ENCODE measurements around the gene NACC2. TPM values are rescaled to one million over a fixed set of nuclear protein-coding genes. Genes with fewer than 3 reads are reported as not detected.

NACC2 gene
- total RNA-seq, 2 donors from 2014 or later, result 69.2 to 79.7 TPM

DNA sequence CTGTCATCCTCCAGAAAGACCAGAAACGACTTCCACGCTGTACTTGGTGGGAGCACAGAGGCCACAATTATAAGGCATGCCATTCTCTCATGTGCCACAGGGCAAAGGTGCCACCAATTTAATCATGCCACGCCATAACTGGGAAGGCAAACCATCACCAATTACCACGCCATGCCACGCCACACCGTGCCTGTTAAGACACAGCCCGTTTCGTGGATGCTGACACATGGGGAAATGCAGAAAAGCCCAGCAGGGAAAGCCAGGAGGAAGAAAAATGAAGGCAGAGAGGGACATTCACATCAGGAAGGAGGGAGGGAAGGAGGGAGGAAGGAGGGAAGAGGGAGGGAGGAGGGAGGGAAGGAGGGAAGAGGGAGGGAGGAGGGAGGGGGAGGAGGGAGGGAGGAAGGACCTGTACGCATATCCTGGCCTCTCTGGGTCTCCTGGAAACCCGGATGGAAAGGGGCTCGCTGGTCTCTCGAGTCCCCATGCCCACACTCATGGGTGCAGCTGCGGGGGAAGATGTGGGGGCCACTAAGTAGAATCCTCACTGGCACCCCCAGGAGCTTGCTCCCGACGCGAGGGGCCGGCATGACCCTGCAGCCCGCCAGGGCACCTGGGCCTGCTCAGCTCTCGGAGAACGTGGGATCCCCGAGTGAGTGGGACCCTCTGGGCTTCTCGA lies 72.2 kb downstream of the NACC2 start:
- H3K27ac ChIP-seq, result no peak overlapping the region
- H3K4me1 ChIP-seq (ENCODE audit: control insufficient read depth in 1 of 2, low read depth in 2 of 2), result peaks cover 5 to 27% of the 10 kb centered on the region in 2 donors
- no peak overlapping the region for H3K4me3 ChIP-seq
- TF ChIP-seq, protein P1, sequence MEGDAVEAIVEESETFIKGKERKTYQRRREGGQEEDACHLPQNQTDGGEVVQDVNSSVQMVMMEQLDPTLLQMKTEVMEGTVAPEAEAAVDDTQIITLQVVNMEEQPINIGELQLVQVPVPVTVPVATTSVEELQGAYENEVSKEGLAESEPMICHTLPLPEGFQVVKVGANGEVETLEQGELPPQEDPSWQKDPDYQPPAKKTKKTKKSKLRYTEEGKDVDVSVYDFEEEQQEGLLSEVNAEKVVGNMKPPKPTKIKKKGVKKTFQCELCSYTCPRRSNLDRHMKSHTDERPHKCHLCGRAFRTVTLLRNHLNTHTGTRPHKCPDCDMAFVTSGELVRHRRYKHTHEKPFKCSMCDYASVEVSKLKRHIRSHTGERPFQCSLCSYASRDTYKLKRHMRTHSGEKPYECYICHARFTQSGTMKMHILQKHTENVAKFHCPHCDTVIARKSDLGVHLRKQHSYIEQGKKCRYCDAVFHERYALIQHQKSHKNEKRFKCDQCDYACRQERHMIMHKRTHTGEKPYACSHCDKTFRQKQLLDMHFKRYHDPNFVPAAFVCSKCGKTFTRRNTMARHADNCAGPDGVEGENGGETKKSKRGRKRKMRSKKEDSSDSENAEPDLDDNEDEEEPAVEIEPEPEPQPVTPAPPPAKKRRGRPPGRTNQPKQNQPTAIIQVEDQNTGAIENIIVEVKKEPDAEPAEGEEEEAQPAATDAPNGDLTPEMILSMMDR (IDR thresholded peaks at IDR 0.05), result no peak
- H3K27me3 ChIP-seq (replicated peaks; ENCODE audit: insufficient read depth), result no peaks in the 10 kb centered on the region
- H3K36me3 ChIP-seq, result no peaks in the 10 kb centered on the region
- no peak for ATAC-seq (ENCODE audit: insufficient number of reproducible peaks, low FRiP score, low read depth)
- no peaks in the 10 kb centered on the region for H3K9me3 ChIP-seq
- DNase-seq (ENCODE audit: low spot score), result no peak

DNA sequence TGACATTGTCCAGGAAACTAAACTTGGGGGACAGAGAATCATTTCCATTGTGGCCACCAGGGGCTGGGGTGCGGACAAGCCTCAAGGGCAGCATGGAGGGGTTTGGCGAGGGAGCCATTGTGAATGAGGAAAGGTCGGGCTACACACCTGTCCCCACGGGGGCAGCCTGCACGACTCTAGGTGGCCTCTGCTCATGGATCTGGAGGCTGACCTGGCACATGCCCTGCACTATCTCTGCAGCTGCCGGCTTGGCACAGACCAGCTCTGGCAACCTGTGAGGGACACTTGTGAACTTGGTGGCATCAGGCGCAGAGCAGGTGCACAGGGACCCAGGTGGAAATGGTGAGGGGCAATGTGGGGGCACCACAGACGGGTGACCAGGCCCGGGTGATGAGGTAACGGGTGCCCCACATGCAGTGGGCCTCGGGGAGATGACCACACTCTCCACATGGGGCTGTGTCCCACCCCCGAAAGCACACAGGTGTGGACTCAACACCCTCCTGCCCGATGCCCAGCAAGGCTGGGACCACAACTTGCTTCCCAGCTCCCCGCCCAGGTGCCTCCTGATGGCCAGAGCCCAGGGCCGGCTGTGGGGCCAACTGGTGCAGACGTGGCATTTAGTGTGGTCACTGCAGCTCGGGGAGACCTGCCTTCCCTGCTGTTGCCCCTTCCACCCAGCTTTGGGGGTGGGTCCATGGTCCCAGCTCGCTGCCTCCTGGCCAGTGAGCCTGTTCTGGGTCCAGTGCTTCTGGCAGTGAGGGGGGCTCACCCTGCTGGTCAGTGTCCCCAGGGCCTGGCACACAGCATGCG lies 73.0 kb downstream of the NACC2 start:
- Histone ChIP-seq H3K27ac (no peak overlapping the region), H3K4me1 (ENCODE audit: control insufficient read depth in 1 of 2, low read depth in 2 of 2) (peaks cover 5 to 23% of the 10 kb centered on the region in 2 donors)
- DNase-seq (ENCODE audit: low spot score), result no peak

DNA sequence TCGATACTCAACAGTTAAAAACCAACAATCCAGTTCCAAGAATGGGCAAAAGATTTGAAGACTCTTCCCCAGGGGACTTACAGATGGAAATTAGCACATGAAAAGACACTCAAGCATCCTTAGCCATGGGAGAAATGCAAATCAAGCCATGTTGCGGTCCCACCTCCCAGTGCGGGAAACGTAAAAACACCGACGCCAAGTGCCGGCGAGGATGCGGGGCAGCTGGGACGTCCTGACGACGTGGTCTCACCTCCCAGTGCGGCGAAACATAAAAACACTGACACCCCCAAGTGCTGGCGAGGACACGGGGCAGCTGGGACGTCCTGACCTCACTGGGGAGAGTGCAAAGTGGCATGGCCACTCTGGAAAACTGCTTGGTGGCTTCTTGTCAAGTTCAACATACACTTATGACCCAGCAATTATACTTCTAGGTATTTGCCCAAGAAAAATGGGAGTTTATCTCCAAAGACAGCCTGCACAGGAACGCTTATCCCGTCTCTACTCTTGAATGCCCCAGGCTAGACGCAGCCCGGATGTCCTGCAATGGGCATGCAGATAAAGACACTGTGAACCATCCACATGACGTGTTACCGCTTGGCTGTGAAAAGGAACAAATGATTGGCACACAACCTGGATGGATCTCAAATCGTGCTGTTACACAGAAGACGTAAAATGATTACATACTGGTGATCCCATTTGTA lies 73.8 kb downstream of the NACC2 start:
- DNase-seq (ENCODE audit: low spot score) (no peak), ATAC-seq (ENCODE audit: insufficient number of reproducible peaks, low FRiP score, low read depth) (no peak)
- Histone ChIP-seq H3K27me3 (replicated peaks; ENCODE audit: insufficient read depth) (no peaks in the 10 kb centered on the region), H3K9me3 (no peaks in the 10 kb centered on the region), H3K4me1 (ENCODE audit: control insufficient read depth in 1 of 2, low read depth in 2 of 2) (peaks cover 5 to 22% of the 10 kb centered on the region in 2 donors), H3K27ac (no peak overlapping the region), H3K36me3 (no peaks in the 10 kb centered on the region), H3K4me3 (no peak overlapping the region)
- TF ChIP-seq, protein P1 (IDR thresholded peaks at IDR 0.05), result no peak

More for the DNA sequence above, 73.0 kb downstream of the NACC2 start:
- H3K4me3 ChIP-seq, result no peak overlapping the region
- ATAC-seq (ENCODE audit: insufficient number of reproducible peaks, low FRiP score, low read depth), result no peak
- no peaks in the 10 kb centered on the region for H3K36me3 ChIP-seq
- H3K9me3 ChIP-seq, result no peaks in the 10 kb centered on the region
- TF ChIP-seq, protein P1 (IDR thresholded peaks at IDR 0.05), result no peak
- no peaks in the 10 kb centered on the region for H3K27me3 ChIP-seq (replicated peaks; ENCODE audit: insufficient read depth)

DNA sequence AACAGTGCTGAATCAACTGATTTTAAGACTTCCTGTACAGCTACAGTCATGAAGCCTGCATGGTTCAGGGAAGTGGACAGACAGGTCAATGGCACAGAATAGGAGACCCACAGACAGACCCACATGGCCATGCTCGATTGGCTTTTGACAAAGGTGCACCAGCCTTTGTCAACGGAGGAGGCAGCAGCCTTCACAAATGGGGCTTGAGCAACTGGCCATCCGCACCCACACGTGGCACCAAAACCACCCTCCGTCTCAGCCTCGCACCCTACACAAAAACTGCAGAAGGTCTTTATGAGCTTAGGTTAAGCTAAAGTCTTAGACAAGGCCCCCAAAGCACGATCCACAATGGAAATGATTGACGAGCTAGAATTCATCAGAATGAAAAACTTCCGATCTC lies 74.4 kb downstream of the NACC2 start:
- Histone ChIP-seq H3K27ac (no peak overlapping the region), H3K4me1 (ENCODE audit: control insufficient read depth in 1 of 2, low read depth in 2 of 2) (peaks cover 5 to 22% of the 10 kb centered on the region in 2 donors), H3K27me3 (replicated peaks; ENCODE audit: insufficient read depth) (no peaks in the 10 kb centered on the region), H3K36me3 (no peaks in the 10 kb centered on the region), H3K4me3 (no peak overlapping the region), H3K9me3 (no peaks in the 10 kb centered on the region)
- TF ChIP-seq, protein P1 (IDR thresholded peaks at IDR 0.05), result no peak
- no peak for ATAC-seq (ENCODE audit: insufficient number of reproducible peaks, low FRiP score, low read depth)
- DNase-seq (ENCODE audit: low spot score), result no peak

DNA sequence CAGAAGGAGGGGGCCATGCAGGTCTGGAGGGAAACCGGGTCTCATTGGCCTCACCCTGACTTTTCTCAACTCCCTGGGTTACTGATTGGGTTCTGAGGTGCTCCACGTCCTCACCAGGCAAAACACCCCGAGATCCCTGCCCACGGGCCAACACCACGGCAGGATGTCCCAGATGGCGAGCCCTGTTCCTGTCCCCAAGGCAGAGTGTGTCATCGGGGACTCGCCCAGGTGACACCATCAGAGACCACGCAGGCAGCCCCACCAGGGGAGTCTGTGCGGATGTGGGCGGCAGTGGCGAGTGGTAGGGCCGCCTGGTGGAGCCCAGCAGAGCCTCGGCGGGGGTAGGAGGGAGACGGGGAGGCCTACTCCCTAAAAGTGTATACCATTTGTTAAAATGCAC lies 74.9 kb downstream of the NACC2 start:
- peaks cover 5 to 22% of the 10 kb centered on the region in 2 donors for H3K4me1 ChIP-seq (ENCODE audit: control insufficient read depth in 1 of 2, low read depth in 2 of 2)
- no peak for DNase-seq (ENCODE audit: low spot score)

More for the DNA sequence above, 74.9 kb downstream of the NACC2 start:
- Histone ChIP-seq H3K27ac (no peak overlapping the region), H3K4me3 (no peak overlapping the region), H3K9me3 (no peaks in the 10 kb centered on the region), H3K27me3 (replicated peaks; ENCODE audit: insufficient read depth) (no peaks in the 10 kb centered on the region), H3K36me3 (no peaks in the 10 kb centered on the region)
- ATAC-seq (ENCODE audit: insufficient number of reproducible peaks, low FRiP score, low read depth), result no peak
- TF ChIP-seq, protein P1 (IDR thresholded peaks at IDR 0.05), result no peak

Data from thoracic aorta (tissue), 2 donors.